SU-DHL-6 (cell line): Measurements from ENCODE around the gene KAZN.

Experiments used
- H2AFZ ChIP-seq: fragments of 200-600 bp; sonication (generic); 2 replicates; pipeline ENCODE4 v1.6.1; 2014; ENCODE audit warnings: low read depth, mild to moderate bottlenecking, moderate library complexity, mixed read lengths, antibody characterized with exemption, low read length; ENCODE audit not compliant: severe bottlenecking
- H3F3A ChIP-seq: fragments of 200-600 bp; shearing (Covaris generic); 2 replicates; pipeline ENCODE4 v1.6.0; 2016; ENCODE audit warnings: antibody characterized with exemption, mild to moderate bottlenecking; ENCODE audit not compliant: insufficient read depth
- H3K27ac ChIP-seq: fragments of 200-600 bp; sonication (generic); 2 replicates; pipeline ENCODE4 v1.5.1; 2016; ENCODE audit warnings: low read depth, mild to moderate bottlenecking, low read length, moderate library complexity, mixed read lengths
- H3K27me3 ChIP-seq: fragments of 200-600 bp; sonication (generic), shearing (Covaris generic); 2 replicates; pipeline ENCODE4 v1.6.0; 2014; ENCODE audit warnings: mild to moderate bottlenecking, low read length
- H3K36me3 ChIP-seq: fragments of 200-600 bp; sonication (generic); 2 replicates; pipeline ENCODE4 v1.6.1; 2014; ENCODE audit warnings: mild to moderate bottlenecking, low read length, mixed read lengths
- H3K4me2 ChIP-seq: fragments of 300-600, 200-600 bp; shearing (Covaris generic), sonication (generic); 2 replicates; pipeline ENCODE4 v1.6.0; 2014; ENCODE audit warnings: low read length, low read depth, mild to moderate bottlenecking; ENCODE audit not compliant: poor library complexity, severe bottlenecking
- H3K4me3 ChIP-seq: fragments of 200-600 bp; sonication (generic); 2 replicates; pipeline ENCODE4 v1.5.1; 2014; ENCODE audit warnings: antibody characterized with exemption, low read length, mild to moderate bottlenecking, mixed read lengths; ENCODE audit not compliant: insufficient read depth, poor library complexity, severe bottlenecking
- H3K79me2 ChIP-seq: fragments of 200-600 bp; sonication (generic); 2 replicates; pipeline ENCODE4 v1.6.1; 2014; ENCODE audit warnings: mild to moderate bottlenecking, low read length, moderate library complexity; ENCODE audit not compliant: insufficient read depth
- H3K9ac ChIP-seq: fragments of 200-600 bp; sonication (generic); 2 replicates; pipeline ENCODE4 v1.7.0; 2014; ENCODE audit warnings: mild to moderate bottlenecking, low read length
- H3K9me2 ChIP-seq: fragments of 200-600 bp; sonication (generic); replicated peaks from 2 replicates; pipeline ENCODE4 v1.6.1; 2014; ENCODE audit warnings: low read length; ENCODE audit not compliant: insufficient read depth
- H3K9me3 ChIP-seq: fragments of 200-600 bp; sonication (generic); 2 replicates; pipeline ENCODE4 v1.6.1; 2014; ENCODE audit warnings: low read length, mixed read lengths; ENCODE audit not compliant: insufficient read depth
- H4K20me1 ChIP-seq: fragments of 200-600 bp; sonication (generic); 2 replicates; pipeline ENCODE4 v1.6.1; 2014; ENCODE audit warnings: low read depth, mild to moderate bottlenecking, antibody characterized with exemption, low read length, moderate library complexity, mixed read lengths
- CTCF ChIP-seq: fragments of 200-600 bp; sonication (generic); IDR thresholded peaks from one replicate; pipeline ENCODE4 v1.5.1; 2017; ENCODE audit warnings: antibody characterized with exemption, mild to moderate bottlenecking, low read length, moderate library complexity; ENCODE audit not compliant: insufficient read depth, poor library complexity, severe bottlenecking
- EZH2phosphoT487 ChIP-seq: fragments of 200-600 bp; sonication (generic), shearing (Covaris generic); conservative IDR thresholded peaks from 2 replicates; pipeline ENCODE4 v1.6.1; 2018; ENCODE audit warnings: mild to moderate bottlenecking, antibody characterized with exemption, low read length, moderate library complexity, mixed read lengths

KAZN gene

GRCh38 chr1:15151377-15151806, 552.9 kb downstream of the KAZN start:
- no peak overlapping the region for H2AFZ ChIP-seq
- no peak overlapping the region for H3K27ac ChIP-seq
- H3K9me3 ChIP-seq = no peaks in the 10 kb centered on the region
- H3K9me2 ChIP-seq = no peaks in the 10 kb centered on the region
- no peaks in the 10 kb centered on the region for H3F3A ChIP-seq
- no peaks in the 10 kb centered on the region for H4K20me1 ChIP-seq
- no peaks in the 10 kb centered on the region for H3K36me3 ChIP-seq
- no peak overlapping the region for H3K4me2 ChIP-seq
- no peaks in the 10 kb centered on the region for H3K79me2 ChIP-seq
- TF ChIP-seq CTCF = no peak
- no peak overlapping the region for H3K9ac ChIP-seq
- no peak overlapping the region for H3K4me3 ChIP-seq
- H3K27me3 ChIP-seq = no peaks in the 10 kb centered on the region

- no peaks in the 10 kb centered on the region for H4K20me1 ChIP-seq
- TF ChIP-seq EZH2phosphoT487 (no peak), CTCF (no peak)
- H3K9me2 ChIP-seq = no peaks in the 10 kb centered on the region
- H3K9me3 ChIP-seq = no peaks in the 10 kb centered on the region
- H3K4me3 ChIP-seq = no peak overlapping the region
- H3K27ac ChIP-seq = no peak overlapping the region
- no peak overlapping the region for H3K4me2 ChIP-seq
- H3F3A ChIP-seq = no peaks in the 10 kb centered on the region
- H3K79me2 ChIP-seq = no peaks in the 10 kb centered on the region
- H3K9ac ChIP-seq = no peak overlapping the region
- H2AFZ ChIP-seq = no peak overlapping the region
- H3K27me3 ChIP-seq = no peaks in the 10 kb centered on the region
- no peaks in the 10 kb centered on the region for H3K36me3 ChIP-seq
These were observed 553.4 kb downstream of the KAZN start for GRCh38 chr1:15151871-15152270.

GRCh38 chr1:15152318-15153183, 554.1 kb downstream of the KAZN start:
- no peak overlapping the region for H3K4me3 ChIP-seq
- TF ChIP-seq EZH2phosphoT487 (no peak), CTCF (no peak)
- H3K79me2 ChIP-seq = no peaks in the 10 kb centered on the region
- H3F3A ChIP-seq = no peaks in the 10 kb centered on the region
- no peaks in the 10 kb centered on the region for H3K36me3 ChIP-seq
- no peak overlapping the region for H3K9ac ChIP-seq
- no peak overlapping the region for H2AFZ ChIP-seq
- H3K9me2 ChIP-seq = no peaks in the 10 kb centered on the region
- no peak overlapping the region for H3K27ac ChIP-seq
- no peaks in the 10 kb centered on the region for H3K27me3 ChIP-seq
- no peak overlapping the region for H3K4me2 ChIP-seq
- H4K20me1 ChIP-seq = no peaks in the 10 kb centered on the region
- no peaks in the 10 kb centered on the region for H3K9me3 ChIP-seq
